GM18861 (cell line): ENCODE results near the gene HMOX1.
A peak's percentile ranks its signal among the peaks of the same experiment; 100 is the strongest.

Experiments
- ATAC-seq: cut with Tn5 transposase; IDR thresholded peaks from one replicate; pipeline ENCODE4 v1.9.1; 2021; ENCODE audit not compliant: unreplicated experiment

The HMOX1 gene, protein sequence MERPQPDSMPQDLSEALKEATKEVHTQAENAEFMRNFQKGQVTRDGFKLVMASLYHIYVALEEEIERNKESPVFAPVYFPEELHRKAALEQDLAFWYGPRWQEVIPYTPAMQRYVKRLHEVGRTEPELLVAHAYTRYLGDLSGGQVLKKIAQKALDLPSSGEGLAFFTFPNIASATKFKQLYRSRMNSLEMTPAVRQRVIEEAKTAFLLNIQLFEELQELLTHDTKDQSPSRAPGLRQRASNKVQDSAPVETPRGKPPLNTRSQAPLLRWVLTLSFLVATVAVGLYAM

GRCh38 chr22:35380537-35381423, at the start of gene HMOX1:
Gene HMOX1 (plus strand): TSS chr22:35381096. CDS start chr22:35381174, 78 bp downstream.
- peak; percentile 45 for ATAC-seq

DNA sequence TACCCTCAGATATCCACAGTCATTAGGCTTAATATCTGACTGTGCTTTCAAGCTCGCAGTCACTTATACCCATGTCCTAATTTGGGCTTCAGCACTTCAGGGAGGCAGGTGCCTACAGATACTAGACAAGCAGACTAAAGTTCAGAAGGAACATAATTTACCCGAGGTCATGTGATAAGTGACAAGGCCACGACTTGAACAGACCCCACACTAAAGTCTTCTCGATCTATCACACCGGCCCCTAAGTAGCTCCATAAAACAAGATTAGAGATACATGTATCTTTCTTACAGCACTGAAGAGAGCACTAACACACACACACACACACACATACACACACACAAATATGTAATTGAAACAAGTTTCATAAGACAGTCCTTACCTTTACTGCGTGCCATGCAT, 48.6 kb upstream of the HMOX1 start:
- no peak for ATAC-seq

GRCh38 chr22:35333220-35333619, 47.7 kb upstream of the HMOX1 start:
- ATAC-seq: no peak

DNA sequence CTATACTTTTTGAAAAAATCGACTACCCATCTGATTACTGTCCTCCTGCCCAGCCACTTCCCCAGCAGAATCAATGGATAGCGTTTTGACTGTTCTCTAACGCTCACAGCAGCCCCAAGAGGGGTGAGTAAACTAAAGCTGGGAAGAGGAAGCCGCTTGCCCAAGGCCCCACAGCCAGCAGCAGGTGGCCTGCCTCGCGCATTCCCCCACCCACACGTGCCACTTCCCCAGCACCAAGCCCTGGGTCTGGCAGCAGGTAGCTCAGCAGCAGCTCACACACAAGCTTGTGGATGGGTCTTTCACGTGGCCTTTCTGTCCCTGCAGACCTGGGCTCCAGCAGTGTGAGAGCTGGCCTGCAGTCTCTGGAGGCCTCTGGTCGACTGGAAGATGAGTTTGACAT, 46.9 kb upstream of the HMOX1 start:
- no peak for ATAC-seq

DNA sequence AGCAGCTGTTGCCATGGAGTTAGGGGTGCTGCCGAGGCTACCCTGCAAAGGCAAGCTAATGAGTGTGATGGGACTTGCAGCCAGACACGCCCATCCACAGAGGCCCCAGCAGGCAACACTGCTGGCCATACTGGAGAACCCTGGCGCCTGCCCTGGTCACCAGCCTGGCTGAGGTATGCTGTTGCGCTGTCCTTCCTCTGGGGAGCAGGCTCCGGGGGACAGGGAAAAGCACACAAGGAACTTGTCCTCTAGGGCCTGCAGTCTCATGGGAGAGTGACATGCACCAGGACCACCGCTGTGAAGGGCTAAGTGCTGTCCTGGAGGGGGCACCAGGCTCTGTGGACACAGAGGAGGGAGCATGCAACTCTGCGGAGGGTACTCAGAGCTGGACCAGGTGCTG, 45.4 kb upstream of the HMOX1 start:
- no peak for ATAC-seq

DNA sequence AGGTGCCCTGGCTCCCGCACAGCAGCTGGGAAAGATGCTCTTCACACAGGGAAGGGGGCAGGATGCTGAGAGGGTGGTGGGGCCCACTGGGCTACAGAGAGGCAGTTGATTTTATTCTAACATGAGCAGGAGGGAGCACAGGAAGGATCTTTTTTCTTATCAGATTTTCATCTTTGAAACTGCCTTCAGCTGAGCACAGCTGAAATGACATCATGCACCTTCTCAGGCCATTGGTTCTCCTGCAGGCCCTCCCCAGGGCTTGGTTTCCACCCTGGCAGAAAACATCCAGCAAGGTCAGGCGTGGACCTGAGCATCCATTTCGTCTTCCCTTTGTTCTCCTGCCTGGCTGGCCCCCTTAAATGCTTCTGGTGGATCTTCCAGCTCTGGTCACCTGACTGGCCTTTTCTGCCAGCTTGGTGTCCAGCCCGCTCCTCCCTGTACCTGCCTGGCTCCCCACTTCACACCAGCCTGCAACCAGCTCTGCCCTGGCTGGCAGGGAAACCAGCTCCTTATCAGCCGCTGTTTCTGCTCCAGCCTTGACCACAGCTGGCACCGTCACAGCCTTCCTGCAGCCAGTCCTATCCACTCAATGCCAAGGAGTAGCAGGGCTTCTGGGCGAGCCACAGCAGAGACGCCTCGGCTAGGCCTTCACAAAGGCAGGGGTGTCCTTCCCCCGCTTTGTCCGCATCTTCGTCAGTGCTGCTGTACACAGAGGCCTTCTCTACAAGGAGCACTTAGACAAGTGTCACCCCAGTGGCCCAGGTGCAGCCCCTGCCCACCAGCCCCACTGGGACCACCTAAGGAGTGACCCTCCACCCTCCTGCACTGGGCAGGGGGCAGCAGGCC, 44.7 kb upstream of the HMOX1 start:
- ATAC-seq: no peak

DNA sequence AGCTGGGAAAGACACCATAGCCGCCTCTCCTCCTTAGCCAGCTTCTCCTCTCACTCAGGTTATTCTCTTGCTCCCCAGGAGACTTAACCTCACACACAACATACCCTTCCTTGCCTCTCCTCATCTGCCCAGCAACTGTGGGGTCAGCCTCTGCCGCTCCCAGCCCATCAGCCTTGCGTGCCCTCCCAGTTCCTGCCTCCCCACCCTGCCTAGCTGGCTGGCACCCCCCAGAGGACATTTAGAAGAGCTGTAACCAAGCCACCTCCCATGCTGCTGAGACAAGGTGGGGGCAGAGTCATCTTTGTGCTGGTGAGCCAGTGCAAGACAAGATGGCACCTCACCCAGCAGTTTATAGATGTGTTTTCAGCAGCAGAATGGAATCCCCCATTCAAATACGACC, 43.0 kb upstream of the HMOX1 start:
- ATAC-seq: no peak

- no peak for ATAC-seq
These were observed 39.6 kb upstream of the HMOX1 start for GRCh38 chr22:35341090-35341874.

DNA sequence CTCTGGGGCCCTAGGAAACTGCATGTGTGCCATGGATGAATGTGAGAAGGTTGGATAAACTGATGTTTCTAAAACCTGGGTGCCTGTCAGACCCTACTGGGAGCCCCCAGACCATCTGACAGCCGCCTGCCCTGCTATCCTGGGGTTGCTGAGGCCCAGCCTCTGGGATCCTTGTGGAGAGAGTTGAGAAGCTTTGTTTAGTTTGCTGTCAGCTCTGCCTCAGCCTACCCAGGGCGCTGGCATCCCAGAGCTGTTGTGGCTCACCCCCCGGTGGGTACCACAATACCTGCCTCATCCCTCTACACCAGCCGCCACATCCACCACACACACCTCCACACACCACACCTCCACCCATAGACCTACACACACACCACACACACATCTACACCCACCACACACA, 38.5 kb upstream of the HMOX1 start:
- ATAC-seq: no peak

DNA sequence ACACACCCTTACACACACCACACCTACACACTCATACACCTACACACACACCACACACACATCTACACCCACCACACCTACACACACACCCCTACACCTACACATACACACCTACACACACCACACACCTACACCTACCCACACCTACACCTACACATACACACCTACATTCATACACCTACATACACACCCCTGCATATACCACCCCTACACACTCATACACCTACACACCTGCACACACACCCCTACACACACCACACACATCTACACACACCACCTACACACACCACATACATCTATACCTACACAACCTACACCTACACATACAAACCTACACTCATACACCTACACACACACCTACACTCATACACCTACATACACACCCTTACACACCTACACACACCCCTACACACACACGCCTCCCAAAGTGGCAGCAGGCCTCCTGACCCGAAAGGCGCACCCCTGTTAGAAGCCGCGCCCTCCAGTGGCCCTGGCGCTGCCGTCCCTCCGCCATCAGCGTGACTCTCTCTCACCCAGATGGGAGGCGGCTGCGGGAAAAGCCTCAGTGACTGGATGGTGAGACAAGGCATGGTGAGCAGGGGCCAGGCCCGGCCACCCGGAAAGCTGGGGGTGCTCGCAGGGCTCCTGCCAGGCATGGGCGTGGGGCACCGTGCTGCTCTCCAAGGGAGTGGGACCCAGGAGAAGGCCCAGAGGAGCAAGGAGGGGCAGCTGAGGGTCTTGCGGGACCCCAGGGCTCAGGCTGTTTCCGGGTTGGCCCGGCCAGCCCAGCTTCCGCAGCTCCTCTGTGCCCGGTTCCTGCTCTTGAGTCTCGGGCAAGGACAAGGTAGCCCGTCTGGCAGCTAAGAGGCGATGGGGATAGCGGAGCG, 37.0 kb upstream of the HMOX1 start:
- no peak for ATAC-seq

DNA sequence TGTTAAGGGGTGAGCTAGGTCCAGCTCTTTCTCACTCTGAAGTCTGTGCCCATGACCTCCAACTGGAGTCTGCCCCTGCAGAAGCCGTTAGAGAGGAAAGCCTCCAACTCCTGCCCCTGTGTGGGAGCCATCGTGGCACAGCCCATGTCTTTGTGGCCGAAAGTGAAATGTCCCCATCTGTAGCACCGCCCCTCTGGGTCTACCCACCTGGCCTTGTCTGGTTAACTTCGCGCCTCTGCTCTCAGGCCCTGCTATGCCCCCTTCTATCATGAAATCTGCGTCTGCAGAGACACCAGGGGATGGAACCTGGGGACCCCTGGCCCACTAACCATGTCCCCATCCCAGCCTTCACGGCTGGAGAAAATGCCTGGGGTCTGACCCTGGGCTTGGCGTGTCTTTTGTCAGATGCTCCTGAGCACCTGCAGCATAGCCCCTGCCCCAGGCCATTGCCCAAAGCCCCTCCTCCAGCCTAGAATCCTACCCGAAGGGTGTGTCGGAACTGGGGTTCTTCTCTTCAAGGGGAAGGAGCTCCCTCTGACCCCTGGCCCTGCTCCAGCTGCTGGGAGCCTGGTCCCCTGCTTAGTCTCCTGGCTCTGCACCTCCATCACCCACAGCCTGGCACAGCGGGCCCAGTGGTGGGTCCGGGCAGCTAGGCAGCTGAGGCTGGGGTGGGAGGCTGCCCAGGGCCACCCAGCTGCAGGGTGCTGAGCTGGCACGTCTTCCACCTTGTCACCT, 35.8 kb upstream of the HMOX1 start:
- ATAC-seq: no peak

GRCh38 chr22:35345808-35346505, 34.9 kb upstream of the HMOX1 start:
- no peak for ATAC-seq

DNA sequence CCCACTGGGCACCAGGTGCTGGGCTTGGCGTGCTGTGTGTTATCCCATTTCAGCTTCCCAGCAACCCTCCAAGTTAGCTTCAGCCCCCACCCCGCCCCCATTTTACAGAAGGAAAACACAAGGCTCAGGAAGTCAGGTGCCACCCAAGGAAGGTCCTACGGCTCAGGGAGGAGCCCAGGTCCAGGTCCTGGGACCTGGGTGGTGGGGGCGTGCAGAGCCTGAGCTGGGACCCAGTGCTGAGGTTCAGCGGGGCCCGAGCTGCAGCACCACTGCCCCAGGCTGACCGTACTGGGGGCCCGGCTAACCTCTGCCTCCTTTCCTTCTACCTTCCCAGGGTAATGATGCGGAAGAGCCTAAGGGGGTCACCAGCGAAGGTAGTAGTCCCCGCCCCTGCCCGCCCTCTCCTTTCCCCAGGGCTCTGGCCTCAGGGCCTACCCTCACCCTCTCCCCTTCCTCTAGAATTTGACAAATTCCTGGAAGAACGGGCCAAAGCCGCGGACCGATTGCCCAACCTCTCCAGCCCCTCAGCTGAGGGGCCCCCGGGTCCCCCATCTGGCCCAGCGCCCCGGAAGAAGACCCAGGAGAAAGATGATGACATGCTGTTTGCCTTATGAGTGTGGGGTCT, 34.2 kb upstream of the HMOX1 start:
- no peak for ATAC-seq

GRCh38 chr22:35347462-35347861, 33.4 kb upstream of the HMOX1 start:
- no peak for ATAC-seq

DNA sequence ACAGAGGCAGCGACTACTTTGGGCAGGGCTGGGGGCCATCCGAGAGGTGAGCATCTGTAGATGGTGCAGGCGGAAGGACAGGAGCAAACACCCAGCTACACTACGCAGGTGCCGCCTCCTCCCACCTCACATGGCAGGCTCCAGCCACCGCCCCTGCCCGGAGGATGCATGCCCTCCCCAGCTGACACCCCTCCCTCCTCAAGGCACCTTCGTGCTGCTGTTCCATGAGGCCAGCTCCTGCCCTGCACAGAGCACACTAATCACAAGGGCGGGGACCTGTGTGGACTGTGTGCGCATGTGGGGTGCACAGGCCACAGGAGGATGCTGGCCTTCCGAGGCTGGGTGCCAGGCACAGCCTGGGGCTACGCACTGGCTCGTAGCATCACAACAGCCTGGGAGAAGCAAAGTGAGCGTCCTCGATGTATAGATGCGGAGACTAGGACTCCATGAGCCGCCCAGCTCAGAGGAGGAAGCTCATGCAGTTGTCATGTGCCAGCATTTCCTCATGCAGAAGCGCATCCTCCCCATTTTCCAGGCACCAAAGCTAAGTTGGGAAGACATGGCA, 32.8 kb upstream of the HMOX1 start:
- no peak for ATAC-seq

DNA sequence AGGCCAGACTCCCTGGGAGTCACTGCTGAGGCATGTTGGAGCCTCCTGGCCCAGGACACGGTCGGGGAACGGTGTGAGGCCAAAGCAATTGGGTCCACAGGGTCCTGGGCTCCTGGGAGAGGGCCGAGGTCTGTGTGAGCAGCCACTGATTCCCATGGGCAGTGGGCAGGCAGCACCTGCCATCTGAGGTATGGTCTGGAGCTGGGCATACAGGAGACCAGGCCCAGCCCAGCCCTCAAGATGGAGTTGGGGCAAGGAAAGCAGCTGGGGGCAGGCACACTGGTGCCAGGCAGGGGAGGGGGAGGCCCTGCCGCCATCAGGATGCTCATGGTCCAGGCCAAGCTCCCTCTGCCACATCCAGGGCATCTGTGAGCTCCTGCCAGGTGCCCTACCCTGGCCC, 32.2 kb upstream of the HMOX1 start:
- ATAC-seq: no peak

DNA sequence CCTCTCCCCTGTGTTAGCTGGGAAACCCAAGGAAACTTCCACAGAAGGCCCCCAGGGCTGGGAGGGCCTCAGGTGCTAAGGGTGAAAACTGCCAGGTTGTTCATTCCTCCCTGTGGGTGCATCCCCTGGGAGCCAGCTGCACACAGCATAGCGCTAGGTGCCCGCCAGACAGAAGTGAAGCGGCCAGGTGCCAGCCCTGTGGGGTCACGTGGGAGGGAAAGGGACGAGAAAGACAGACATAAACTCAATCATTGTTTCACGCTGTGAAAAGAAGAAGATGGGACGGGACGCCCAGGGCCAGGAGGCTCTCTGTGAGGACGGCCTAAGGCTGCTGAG, 31.6 kb upstream of the HMOX1 start:
- no peak for ATAC-seq
